HG03066 (cell line): ENCODE measurements around the gene TOB1.
A peak's percentile ranks its signal among the peaks of the same experiment; 100 is the strongest.

Experiments
- ATAC-seq: cut with Tn5 transposase; IDR thresholded peaks from one replicate; pipeline ENCODE4 v1.9.1; 2021; ENCODE audit warnings: low read depth; ENCODE audit not compliant: unreplicated experiment

Gene TOB1

DNA sequence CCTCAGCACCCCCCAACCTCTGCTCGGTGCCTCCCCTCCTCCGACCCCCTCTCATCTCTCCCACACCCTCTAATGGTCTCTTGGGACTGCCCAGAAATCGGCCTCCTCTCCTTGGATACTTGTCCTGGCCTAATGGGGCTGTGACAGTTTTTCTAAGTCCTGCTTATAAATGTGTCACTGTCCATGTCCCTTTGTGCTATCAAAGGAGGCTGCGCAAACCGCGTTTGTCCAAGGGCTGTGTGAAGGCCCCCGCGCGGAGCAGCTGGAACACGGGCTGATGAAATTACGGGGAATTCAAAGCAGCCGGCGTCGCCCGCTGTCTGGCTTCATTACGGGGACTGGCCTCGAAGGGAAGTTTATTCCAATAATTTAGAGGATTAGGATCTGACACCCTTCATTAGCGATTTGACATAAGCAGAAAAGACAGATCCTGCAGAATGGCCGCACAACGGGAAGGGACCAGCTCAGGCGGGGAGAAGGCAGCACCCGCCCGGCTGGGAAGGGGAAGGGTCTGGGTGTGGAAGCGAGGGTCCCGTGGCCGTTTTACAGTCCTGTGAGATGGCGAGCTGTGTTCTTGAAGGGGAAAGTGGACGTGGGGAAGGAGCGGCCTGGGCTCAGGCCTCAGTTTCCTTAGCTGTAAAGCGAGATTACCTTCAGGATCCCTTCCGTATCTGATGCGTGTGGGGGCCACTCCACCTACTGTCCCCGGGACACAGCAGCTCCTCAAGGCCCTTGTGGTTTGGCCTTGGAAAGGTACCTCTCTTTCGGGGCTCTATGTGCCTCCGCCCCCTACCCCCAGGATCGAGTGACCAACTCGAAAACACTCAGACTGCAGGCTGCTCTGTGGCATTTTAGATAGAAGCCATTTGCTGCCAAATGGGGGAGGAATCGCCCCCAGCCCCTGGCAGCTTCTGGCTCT, 32.4 kb downstream of the TOB1 start:
- no peak for ATAC-seq

DNA sequence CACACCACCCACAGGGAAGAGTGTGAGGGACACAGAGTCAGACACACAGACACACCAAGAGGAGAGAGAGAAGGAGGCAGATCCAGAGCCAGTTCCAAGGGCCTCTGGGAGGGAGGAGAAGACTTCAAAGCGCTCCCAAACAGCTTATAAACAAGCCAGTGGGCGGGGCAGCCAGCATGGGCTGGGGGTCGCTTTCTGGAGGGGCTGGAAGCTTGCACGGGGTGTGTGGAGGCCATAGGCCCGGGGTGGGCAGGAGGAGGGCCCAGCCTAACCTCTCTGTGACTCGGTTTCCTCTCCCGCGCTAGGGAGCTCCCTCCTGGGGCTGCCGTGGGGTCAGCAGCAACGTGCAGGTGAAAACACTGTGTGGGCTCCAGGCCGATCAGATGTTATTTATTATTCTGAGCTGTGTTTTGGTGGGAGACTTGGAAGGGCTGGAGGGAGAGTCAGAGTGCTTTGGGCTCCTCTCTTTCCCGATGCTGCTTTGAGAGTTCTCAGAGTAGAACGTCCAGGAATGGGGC, 33.2 kb downstream of the TOB1 start:
- ATAC-seq: no peak

DNA sequence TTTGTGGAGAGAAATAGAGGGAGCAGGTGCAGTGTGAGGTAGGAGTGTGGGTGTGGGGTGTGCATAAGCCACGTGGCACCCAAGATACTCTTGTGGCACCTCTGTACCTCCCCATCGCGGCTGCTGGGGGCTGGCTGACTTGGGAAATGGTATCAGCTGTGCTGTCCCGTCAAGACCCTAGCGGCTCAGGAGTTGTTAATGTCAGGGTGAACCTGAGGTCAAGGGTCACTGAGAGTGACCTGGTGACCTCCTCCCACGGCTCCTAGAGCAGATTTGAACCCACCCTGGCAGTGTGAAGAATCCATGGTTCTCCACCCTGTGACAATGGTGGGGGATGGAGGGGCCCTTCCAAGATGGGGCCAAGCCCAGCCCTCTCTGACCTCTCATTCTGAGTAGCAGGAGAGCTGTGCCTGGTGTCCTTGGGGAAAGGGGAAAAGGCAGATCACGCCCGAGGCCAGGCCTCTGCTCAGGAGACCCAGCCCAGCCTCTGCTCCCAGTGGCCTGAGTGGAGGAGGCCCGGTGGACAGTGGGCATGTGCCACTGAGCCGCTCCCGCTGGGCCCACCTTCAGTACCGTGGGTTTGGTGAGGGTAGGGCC, 33.8 kb downstream of the TOB1 start:
- no peak for ATAC-seq

DNA sequence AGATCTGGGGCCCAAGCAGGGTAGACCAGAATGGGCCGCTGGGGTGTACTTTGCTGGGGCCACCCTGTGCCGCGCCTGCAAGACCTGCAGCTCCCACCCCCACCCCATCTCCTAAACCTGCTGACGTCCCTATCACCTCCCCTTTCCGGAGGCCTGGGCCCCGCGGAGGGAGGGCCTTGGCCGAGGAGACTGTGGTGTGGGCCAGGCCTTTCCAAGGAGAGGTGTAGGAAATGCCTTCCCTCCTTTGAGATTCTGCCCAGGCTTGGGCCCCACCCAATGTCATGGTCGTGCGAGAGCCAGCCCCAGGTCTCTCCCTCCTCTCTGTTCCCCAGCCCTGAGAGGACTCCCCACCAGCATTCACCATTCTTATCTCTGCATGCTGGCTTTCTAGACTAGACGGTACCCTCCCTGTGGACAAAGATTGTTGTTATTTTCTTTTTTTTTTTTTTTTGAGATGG, 34.7 kb downstream of the TOB1 start:
- ATAC-seq: no peak

GRCh38 chr17:50830994-50831393, 35.2 kb downstream of the TOB1 start:
- ATAC-seq: no peak

DNA sequence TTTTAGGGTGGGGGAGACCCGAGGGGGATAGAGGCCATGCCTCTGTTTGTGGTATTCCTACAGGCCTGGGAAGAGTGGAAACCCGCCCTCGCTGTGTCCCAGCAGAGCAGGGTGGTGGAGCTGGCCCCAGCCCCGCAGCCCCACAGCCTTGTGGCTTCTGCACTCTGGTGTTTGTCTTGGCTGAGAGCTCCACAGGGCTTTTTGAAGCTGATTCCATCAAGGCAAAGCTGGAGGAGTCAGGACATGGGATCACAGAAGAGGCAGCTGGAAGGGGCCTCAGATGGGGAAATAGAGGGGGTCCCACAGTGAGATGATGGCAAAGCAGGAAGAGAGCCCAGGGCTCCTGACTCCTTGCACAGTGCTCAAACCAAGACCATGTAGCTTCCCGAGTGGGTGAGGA, 35.8 kb downstream of the TOB1 start:
- ATAC-seq: no peak

DNA sequence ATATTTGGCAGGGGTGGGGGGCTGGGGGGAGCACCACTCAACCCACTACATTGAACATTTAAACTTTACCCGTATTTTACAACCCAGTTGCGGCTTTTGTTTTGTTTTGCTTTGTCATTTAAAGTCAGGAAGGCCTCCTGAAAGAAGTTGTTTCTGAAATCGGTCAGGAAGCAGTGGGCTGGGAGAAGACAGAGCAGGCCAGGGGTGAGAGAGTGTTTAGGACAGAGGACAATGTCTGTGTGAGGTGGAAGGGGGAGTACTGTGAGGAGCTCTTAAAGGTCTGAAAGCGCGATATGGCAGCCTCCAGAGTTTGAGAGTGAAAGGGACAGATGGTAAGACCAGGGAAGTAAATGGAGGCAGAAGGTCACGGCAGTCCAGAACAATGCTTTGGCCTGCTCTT, 36.8 kb downstream of the TOB1 start:
- ATAC-seq: no peak

DNA sequence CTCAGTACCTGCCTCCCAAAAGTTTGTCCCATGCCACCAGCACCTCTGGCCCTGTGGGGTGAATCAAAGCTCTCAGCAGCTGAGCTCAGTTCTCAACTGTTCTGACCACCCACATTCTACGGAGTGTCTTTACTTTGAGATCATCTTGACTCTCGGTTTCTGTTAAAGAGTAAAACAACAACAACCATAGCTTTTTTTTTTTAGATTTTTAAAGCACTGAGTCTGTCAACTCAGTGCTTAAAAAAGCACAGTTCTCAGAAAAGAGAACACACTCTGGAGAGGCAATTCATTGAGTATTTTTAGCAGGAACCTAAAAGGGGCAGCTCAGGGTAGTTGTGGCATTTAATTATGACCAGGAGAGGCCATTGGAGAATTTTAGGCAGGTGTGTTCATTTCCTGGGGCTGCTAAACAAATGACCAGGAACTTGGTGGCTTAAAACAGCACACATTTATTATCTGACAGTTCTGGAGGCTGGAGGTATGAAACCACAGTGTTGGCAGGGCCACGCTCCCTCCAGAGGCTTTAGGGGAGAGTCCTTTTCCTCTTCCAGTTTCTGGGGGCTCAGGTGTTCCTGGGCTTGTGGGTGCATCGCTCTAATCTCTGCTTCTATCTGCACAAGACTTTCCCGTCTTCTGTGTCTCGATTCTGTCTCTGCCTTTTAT, 37.5 kb downstream of the TOB1 start:
- ATAC-seq: peak; percentile 78

DNA sequence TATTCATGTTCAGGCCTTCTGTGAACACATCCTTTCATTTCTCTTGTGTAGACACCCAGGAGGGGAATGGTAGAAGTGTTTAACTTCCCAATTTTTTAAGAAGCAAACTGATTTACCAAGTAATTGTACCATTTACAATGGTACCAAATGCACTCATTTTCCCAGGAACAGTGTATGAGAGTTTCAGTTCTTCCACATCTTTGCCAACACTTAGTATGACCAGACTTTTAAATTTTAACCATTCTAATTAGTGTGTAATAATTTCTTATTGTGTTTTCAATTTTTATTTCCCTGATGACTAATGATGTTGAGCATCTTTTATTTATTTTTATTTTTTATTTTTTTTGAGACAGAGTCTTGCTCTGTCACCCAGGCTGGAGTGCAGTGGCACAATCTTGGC, 41.0 kb downstream of the TOB1 start:
- no peak for ATAC-seq

GRCh38 chr17:50824429-50824828, 41.7 kb downstream of the TOB1 start:
- no peak for ATAC-seq

DNA sequence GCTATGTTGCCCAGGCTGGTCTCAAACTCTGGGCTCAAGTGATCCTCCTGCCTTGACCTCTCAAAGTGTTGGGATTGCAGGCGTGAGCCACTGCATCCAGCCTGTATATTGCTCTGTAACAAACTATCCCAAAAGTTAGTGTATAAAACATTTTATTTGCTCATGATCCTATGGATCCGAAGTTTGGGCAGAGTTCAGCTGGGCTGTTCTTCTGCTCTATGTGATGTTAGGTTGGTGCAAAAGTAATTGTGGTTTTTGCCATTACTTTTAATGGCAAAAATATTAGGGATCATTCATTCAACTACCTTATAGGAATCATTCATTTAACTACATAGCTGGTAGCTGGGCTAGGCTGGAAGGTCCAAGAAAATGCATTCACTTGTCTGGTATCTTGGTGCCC, 43.6 kb downstream of the TOB1 start:
- ATAC-seq: no peak

- ATAC-seq: no peak
Observed at GRCh38 chr17:50820651-50821050, 45.5 kb downstream of the TOB1 start.

- no peak for ATAC-seq
Observed at GRCh38 chr17:50818921-50819657, 47.1 kb downstream of the TOB1 start.

DNA sequence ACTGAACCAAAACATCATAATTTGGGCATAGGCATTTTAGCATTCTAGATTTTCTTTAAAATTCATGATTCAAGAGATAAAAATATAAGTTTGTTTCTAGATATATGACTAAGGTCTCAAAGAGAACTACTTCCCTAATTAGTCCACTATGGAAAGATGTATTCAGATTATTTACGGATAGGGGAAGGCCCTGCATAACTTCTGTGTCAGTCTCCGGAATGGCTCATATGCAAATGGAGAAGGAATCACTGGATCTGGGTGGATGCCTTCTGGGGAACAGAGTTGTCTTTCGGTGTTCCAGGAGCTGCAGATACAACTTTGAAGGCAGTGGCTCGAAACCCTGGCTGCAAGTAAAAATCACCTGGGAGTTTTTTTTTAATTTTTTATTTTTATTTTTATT, 47.9 kb downstream of the TOB1 start:
- ATAC-seq: no peak

GRCh38 chr17:50817838-50818237, 48.3 kb downstream of the TOB1 start:
- no peak for ATAC-seq

DNA sequence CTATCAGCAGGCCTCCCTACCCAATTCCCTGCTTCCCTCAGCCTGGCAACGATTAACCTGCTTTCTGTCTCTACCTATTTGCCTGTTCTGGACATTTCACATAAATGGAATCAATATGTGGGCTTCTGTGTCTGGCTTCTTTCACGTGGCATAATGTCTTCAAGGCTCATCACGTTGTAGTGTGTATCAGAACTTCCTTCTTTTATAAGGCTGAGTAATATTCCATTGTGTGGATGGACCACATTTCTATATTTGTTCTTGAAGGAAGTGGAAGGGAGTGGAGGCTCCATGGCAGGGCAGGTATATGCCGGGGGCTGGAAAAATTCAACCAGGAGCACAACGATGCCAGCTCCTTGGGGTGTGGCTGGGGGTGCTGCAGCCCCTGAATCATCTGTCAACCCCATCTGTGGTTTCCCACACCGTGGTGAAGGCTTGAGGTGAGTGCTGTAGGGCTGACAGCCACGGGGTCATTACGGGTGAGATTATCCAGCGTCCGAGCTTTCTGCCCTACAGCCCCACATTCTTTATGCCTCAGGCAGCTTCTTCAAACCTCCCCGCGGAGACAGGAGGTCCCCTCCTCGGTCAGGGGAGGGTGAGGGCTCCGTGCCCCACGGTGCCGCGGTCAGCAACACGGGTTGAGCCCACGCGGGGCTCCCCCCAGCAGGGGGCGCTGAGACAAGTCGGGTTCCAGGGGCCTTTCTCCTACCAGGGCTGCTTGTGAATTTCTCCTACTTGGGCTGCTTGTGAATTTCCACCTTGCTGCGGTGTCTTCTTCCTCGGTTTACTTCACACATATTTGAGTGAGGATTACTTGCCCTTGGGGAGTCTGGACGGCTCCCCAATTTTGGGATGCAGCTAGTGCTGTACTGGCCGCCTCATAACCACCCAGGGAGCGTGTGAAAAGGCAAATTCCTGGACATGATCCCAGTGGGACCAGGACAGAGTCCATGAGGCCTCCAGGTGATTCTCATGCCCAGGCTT, 49.1 kb downstream of the TOB1 start:
- ATAC-seq: no peak

DNA sequence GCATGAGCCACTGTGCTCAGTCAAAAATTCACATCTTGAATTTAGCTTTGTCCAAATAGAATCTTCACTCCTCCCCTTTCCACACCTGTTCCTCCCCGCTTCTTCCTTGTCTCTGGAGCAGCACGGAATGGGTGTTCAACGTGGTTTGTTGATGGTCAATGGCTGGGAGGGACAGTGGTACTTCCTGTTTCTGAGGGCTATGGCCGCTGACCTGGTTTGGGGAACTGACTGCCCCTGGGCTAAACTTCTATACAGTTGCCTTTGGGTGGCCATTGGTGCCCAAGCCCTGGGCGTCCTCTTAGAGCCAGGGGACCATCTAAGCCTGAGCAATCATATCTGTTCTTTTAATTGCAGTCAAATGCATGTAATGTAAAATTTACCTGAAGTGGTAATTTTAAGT, 49.9 kb downstream of the TOB1 start:
- no peak for ATAC-seq

DNA sequence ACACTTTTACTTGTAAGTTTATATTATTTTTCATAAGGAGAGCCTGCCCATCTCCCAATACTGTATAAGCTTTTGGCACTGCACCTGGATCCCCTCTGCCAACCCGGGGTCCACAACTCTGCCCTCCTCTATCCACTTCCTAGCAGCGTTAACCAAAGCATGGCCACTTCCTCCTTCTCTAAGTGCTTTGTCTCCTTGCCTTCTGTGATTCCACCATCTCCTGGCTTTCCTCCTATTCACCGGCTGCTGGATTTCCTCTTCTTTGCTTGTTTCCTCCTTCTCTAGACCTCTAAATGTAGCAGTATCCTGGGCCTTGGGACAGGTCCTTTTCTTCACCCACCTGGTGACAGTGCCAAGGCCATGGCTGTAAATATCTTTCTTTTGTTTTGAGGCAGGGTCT, 50.8 kb downstream of the TOB1 start:
- ATAC-seq: no peak

- no peak for ATAC-seq
Observed at GRCh38 chr17:50813583-50813982, 52.6 kb downstream of the TOB1 start.
